Breast epithelium (tissue), 3 donors: Measurements from ENCODE around the gene ZSCAN25.

Source experiments
- CTCF ChIP-seq, 3 donors: fragments of 450-650 bp; IDR thresholded peaks; one replicate each; pipeline ENCODE4 v1.5.1; 2016 to 2017; ENCODE audit warnings: antibody characterized with exemption in 3 of 3, mild to moderate bottlenecking in 3 of 3, moderate library complexity in 3 of 3
- POLR2A ChIP-seq: fragments of 450-650 bp; IDR thresholded peaks from one replicate; pipeline ENCODE4 v1.6.1; 2016; ENCODE audit warnings: antibody characterized with exemption, mild to moderate bottlenecking, moderate library complexity
- POLR2AphosphoS5 ChIP-seq, 3 donors: sonication (generic); formaldehyde crosslinking; IDR thresholded peaks; one replicate each; pipeline ENCODE4 v1.6.1; 2017; ENCODE audit warnings: antibody characterized with exemption in 3 of 3

GRCh38 chr7:99627513-99627912 lies 10.8 kb downstream of the ZSCAN25 start:
- no peak for TF ChIP-seq POLR2AphosphoS5 (IDR thresholded peaks at IDR 0.05)
- no peak for TF ChIP-seq POLR2A
- no peak for TF ChIP-seq CTCF (IDR thresholded peaks at IDR 0.05)
